ENCODE data around the gene MAPRE2. TPM values are rescaled to one million over a fixed set of nuclear protein-coding genes. Genes with fewer than 3 reads are reported as not detected.

MAPRE2 gene
- total RNA-seq, 2 experiments from 2014 or later, result 70.7 to 72.7 TPM

DNA sequence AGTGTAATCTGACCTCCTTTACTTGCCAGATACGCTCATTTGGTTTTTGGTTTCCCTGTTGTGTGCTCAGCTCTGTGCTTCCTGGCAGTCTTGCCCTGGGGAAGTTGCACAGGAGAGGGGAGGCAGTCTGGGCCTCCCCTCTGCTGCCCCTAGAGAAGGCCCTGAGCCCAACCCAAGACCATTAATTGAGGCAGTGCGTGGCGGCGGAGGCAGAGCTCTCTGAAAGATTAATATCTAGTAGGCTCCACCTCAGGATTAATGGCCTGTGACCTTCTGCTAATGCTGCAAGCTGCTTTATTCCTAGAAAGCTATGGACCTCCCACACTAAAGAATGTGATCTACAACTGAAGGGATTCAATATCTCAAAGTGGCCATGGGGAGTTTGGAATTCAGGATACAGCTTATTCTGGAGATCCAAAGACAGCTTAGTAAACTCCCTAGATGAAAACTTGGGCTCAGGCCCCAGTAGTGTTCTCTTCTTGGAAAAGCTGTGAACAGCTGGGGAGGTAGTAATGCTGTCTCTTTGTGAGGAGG is 41.4 kb upstream of the MAPRE2 start:
- CTCF ChIA-PET, result interaction anchor here (1.1 kb wide), 1 partner anchor 232 kb away, joined by 3 read pairs; no protein-coding TSS in a partner anchor
- ATAC-seq (no peak), DNase-seq (no peak)
- H3K4me3 Mint-ChIP-seq, result no peak overlapping the region
- H3K27ac Mint-ChIP-seq, result no peak overlapping the region
- no peaks in the 10 kb centered on the region for H3K9me3 Mint-ChIP-seq
- no peaks in the 10 kb centered on the region for H3K4me1 Mint-ChIP-seq (ENCODE audit: low read depth)
- no peak for TF ChIP-seq CTCF (IDR thresholded peaks at IDR 0.05)
- intact Hi-C loops (cut with micrococcal nuclease), result no loop called here
- H3K36me3 Mint-ChIP-seq (ENCODE audit: low read depth), result no peaks in the 10 kb centered on the region
- POLR2A ChIA-PET, result no interaction called here
- H3K27me3 Mint-ChIP-seq, result no peaks in the 10 kb centered on the region

DNA sequence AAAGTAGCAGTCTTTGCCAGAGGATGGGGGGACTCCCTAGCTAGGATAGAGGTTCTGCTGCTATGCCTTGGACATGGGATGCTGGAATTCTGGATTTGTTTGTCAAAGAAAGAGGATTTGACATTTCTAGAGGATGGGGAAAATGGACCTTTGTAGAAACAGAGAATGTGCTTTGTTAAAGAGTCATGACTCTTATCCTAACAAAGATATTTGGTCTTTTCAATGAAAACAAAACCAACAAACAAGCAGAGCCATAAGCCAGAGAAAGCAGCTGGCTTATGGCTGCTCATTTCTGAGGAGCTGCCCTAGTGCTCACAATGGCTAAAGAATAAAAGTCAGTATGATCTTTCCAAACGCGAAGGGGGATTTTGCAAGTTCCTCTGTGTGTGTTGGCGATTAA is 40.8 kb upstream of the MAPRE2 start:
- no peak overlapping the region for H3K27ac Mint-ChIP-seq
- H3K9me3 Mint-ChIP-seq, result no peaks in the 10 kb centered on the region
- no peaks in the 10 kb centered on the region for H3K4me1 Mint-ChIP-seq (ENCODE audit: low read depth)
- ChIA-PET POLR2A (no interaction called here), CTCF (interaction anchor here (1.1 kb wide), 1 partner anchor 231 kb away, joined by 3 read pairs; no protein-coding TSS in a partner anchor)
- H3K36me3 Mint-ChIP-seq (ENCODE audit: low read depth), result no peaks in the 10 kb centered on the region
- DNase-seq, result no peak
- no peaks in the 10 kb centered on the region for H3K27me3 Mint-ChIP-seq
- TF ChIP-seq CTCF (IDR thresholded peaks at IDR 0.05), result no peak
- ATAC-seq, result no peak
- intact Hi-C loops (cut with micrococcal nuclease), result no loop called here
- no peak overlapping the region for H3K4me3 Mint-ChIP-seq

GRCh38 chr18:35002120-35002519 is 39.1 kb upstream of the MAPRE2 start:
- CTCF ChIA-PET, result interaction anchor here (1.2 kb wide), 1 partner anchor 142 kb away, joined by 4 read pairs; no protein-coding TSS in a partner anchor
- TF ChIP-seq CTCF (IDR thresholded peaks at IDR 0.05), result no peak
- H3K27me3 Mint-ChIP-seq, result no peaks in the 10 kb centered on the region

DNA sequence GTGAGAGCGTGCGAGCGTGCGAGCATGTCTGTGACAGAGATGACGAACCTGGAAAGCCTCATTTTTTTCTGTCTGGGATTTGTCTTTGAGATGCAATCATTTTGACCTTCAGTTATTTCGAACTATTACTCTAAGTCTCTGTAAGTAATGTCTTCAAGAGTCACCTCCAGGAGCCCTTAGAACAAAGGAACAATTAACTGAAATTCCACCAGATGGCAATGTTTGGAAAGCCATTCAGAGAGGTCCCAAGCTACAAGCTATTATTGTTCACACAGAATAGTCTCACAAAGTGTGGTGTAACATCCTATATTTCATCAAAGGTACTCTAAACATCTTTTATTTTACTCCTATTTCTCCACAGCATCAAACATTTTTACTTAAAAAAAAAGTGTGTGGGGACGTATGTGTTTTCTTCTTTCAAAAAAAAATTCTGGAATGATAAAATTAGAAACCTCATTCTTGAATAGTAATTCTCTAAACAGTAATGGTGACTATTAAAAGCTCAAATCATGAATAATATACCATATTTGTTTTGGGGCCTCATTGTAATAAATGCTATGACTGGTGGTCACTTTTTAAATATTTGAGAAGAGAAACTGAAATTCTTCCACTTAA is 35.1 kb upstream of the MAPRE2 start:
- no peak overlapping the region for H3K4me3 Mint-ChIP-seq
- ChIA-PET CTCF (interaction anchor here (0.7 to 2.4 kb wide), 35 partner anchors 9 to 385 kb away, joined by 3 to 24 read pairs (median 3); no protein-coding TSS in a partner anchor), POLR2A (interaction anchor here (1.2 kb wide), 1 partner anchor 20 kb away, joined by 4 read pairs; no protein-coding TSS in a partner anchor)
- no peaks in the 10 kb centered on the region for H3K9me3 Mint-ChIP-seq
- DNase-seq (no peak), ATAC-seq (peak; percentile 83)
- intact Hi-C loops (cut with micrococcal nuclease), result loop anchor here (2.0 kb wide), 1 partner anchor 139 kb away; no protein-coding TSS in a partner anchor
- no peaks in the 10 kb centered on the region for H3K36me3 Mint-ChIP-seq (ENCODE audit: low read depth)
- H3K27ac Mint-ChIP-seq, result no peak overlapping the region
- H3K27me3 Mint-ChIP-seq, result no peaks in the 10 kb centered on the region
- TF ChIP-seq CTCF (IDR thresholded peaks at IDR 0.05), result peak; percentile 68
- H3K4me1 Mint-ChIP-seq (ENCODE audit: low read depth), result no peaks in the 10 kb centered on the region

More at GRCh38 chr18:35002120-35002519, 39.1 kb upstream of the MAPRE2 start:
- no peak for DNase-seq
- no peaks in the 10 kb centered on the region for H3K9me3 Mint-ChIP-seq
- H3K27ac Mint-ChIP-seq, result no peak overlapping the region
- no peak overlapping the region for H3K4me3 Mint-ChIP-seq
- POLR2A ChIA-PET, result no interaction called here
- no peak for ATAC-seq
- no peaks in the 10 kb centered on the region for H3K36me3 Mint-ChIP-seq (ENCODE audit: low read depth)
- intact Hi-C loops (cut with micrococcal nuclease), result no loop called here
- no peaks in the 10 kb centered on the region for H3K4me1 Mint-ChIP-seq (ENCODE audit: low read depth)

GRCh38 chr18:35010156-35010555 is 31.1 kb upstream of the MAPRE2 start:
- H3K27ac Mint-ChIP-seq, result no peak overlapping the region
- no peak for TF ChIP-seq CTCF (IDR thresholded peaks at IDR 0.05)
- DNase-seq, result no peak
- H3K4me3 Mint-ChIP-seq, result no peak overlapping the region
- no peak for ATAC-seq
- no peaks in the 10 kb centered on the region for H3K9me3 Mint-ChIP-seq
- CTCF ChIA-PET, result interaction anchor here (0.9 to 1.6 kb wide), 6 partner anchors 10 to 376 kb away, joined by 3 to 5 read pairs (median 3); no protein-coding TSS in a partner anchor
- H3K4me1 Mint-ChIP-seq (ENCODE audit: low read depth), result no peaks in the 10 kb centered on the region
- H3K27me3 Mint-ChIP-seq, result no peaks in the 10 kb centered on the region
- POLR2A ChIA-PET, result interaction anchor here (0.6 kb wide), 1 partner anchor 31 kb away, joined by 3 read pairs; no protein-coding TSS in a partner anchor
- no peaks in the 10 kb centered on the region for H3K36me3 Mint-ChIP-seq (ENCODE audit: low read depth)
- intact Hi-C loops (cut with micrococcal nuclease), result no loop called here

Data from activated CD8-positive, alpha-beta T cell treated with anti-CD3 and anti-CD28 coated beads for 36 hours (primary cell).